ENCODE results near the gene PTTG1IP2.

The PTTG1IP2 gene

GRCh38 chr7:90560730-90561129, 91.3 kb downstream of the PTTG1IP2 start:
- Histone ChIP-seq H3K27me3 (ENCODE audit: control insufficient read depth, insufficient read depth, low read length, poor library complexity, severe bottlenecking) (no peaks in the 10 kb centered on the region), H3K4me1 (ENCODE audit: control insufficient read depth, insufficient read depth, low read length) (no peaks in the 10 kb centered on the region), H3K4me3 (ENCODE audit: insufficient read depth, low read depth, low read length) (no peak overlapping the region), H3K9me3 (ENCODE audit: control insufficient read depth, low read length) (no peaks in the 10 kb centered on the region), H3K27ac (ENCODE audit: insufficient read depth, low read depth, low read length, poor library complexity, severe bottlenecking) (no peak overlapping the region), H3K36me3 (ENCODE audit: control insufficient read depth, insufficient read depth, low read length) (no peaks in the 10 kb centered on the region)
- 100% methylated on average over 1 of the region's 1 CpG; no CpG with 5 or more reads in 1 of the 2 experiments for WGBS, 2 experiments

Data from ectodermal cell (in vitro differentiated cells).